Neutrophil (primary cell): ENCODE data around the gene FAM25G.

ENCODE experiments used
- H3K27ac ChIP-seq: fragments of 200-600 bp; sonication (generic); 2 replicates; pipeline ENCODE4 v1.5.1; 2016; ENCODE audit warnings: mild to moderate bottlenecking, moderate library complexity
- H3K27me3 ChIP-seq: fragments of 200-600 bp; sonication (generic); 2 replicates; pipeline ENCODE4 v1.6.0; 2016; ENCODE audit warnings: mild to moderate bottlenecking
- H3K36me3 ChIP-seq: fragments of 200-600 bp; sonication (generic); 2 replicates; pipeline ENCODE4 v1.5.1; 2017
- H3K4me1 ChIP-seq, 2 experiments: fragments of 200-600 bp in 1 of 2; sonication (generic) in 1 of 2; 1 replicate in 1 of 2; 2 replicates in 1 of 2; pipeline versions ENCODE4 v1.5.1 to v1.6.1; 2013 to 2016; ENCODE audit warnings: low read depth in 1 of 2, low read length in 1 of 2, mild to moderate bottlenecking in 1 of 2, moderate library complexity in 1 of 2; ENCODE audit not compliant: control insufficient read depth in 1 of 2, insufficient read depth in 1 of 2
- H3K4me3 ChIP-seq, 2 experiments: fragments of 200-600 bp in 1 of 2; sonication (generic) in 1 of 2; 1 replicate in 1 of 2; 2 replicates in 1 of 2; pipeline ENCODE4 v1.5.1; 2013 to 2016; ENCODE audit warnings: low read depth in 1 of 2, low read length in 1 of 2, mild to moderate bottlenecking in 1 of 2, moderate library complexity in 1 of 2
- H3K9me3 ChIP-seq: fragments of 200-600 bp; sonication (generic); 2 replicates; pipeline ENCODE4 v1.5.1; 2016
- TF ChIP-seq, protein P1 (sequence below): fragments of 200-600 bp; sonication (generic); IDR thresholded peaks from 2 replicates; pipeline ENCODE4 v1.5.1; 2016; ENCODE audit warnings: antibody characterized with exemption

Gene FAM25G

DNA sequence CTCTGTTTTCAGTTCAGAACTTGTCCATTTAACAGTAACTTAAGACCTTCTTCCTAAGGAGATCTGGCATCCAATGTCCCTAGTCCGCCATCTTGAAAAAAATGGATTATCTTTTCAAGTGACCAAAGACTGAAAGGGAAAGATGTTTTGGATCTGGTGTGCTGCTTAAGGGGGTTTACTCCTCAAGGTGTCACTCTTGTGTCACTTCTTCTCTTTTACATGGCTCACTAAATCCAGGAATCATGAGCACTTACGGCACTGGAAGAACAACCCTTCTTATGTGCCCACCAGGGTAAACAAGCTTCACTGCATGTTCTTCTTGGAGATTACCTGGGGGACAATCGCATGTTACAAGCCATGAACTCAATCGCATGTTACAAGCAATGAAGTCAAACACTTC, 51.3 kb downstream of the FAM25G start:
- TF ChIP-seq, protein P1, sequence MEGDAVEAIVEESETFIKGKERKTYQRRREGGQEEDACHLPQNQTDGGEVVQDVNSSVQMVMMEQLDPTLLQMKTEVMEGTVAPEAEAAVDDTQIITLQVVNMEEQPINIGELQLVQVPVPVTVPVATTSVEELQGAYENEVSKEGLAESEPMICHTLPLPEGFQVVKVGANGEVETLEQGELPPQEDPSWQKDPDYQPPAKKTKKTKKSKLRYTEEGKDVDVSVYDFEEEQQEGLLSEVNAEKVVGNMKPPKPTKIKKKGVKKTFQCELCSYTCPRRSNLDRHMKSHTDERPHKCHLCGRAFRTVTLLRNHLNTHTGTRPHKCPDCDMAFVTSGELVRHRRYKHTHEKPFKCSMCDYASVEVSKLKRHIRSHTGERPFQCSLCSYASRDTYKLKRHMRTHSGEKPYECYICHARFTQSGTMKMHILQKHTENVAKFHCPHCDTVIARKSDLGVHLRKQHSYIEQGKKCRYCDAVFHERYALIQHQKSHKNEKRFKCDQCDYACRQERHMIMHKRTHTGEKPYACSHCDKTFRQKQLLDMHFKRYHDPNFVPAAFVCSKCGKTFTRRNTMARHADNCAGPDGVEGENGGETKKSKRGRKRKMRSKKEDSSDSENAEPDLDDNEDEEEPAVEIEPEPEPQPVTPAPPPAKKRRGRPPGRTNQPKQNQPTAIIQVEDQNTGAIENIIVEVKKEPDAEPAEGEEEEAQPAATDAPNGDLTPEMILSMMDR: no peak
- no peaks in the 10 kb centered on the region for H3K27me3 ChIP-seq

DNA sequence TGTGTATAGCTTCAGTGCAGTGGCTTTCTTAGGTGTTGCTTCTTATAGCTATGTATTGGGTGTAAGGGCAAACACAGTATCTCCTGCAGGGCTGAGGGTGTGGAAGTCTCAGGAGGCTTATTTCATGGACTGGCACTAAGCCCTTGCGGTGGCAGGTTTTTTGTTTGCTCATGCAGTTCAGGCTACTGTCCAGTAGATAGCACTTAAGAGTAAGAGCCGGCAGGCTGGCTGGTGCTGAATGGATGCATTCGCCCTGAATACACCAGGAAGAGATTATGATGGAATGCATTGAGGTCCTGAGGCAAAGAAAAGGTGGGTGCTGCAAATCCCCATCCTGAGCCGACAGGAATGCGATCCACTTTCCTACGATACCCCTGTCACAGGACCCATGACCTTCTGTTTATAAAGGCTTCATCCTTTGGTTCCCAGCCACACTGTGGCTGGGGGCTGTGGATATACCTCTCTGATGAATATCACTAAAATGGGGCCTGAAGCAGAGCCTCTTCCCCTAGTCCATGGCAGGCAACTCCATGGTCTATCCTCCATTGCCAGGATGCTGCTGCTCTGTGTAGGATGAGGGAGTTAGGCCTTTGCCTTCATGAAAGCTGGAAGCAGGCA, 52.5 kb downstream of the FAM25G start:
- Histone ChIP-seq H3K4me3 (no peak overlapping the region), H3K36me3 (no peaks in the 10 kb centered on the region), H3K9me3 (no peaks in the 10 kb centered on the region), H3K4me1 (no peaks in the 10 kb centered on the region), H3K27me3 (no peaks in the 10 kb centered on the region), H3K27ac (no peak overlapping the region)
- TF ChIP-seq, protein P1: no peak

More for the DNA sequence above, 51.3 kb downstream of the FAM25G start:
- Histone ChIP-seq H3K4me1 (no peaks in the 10 kb centered on the region), H3K4me3 (no peak overlapping the region), H3K36me3 (no peaks in the 10 kb centered on the region), H3K9me3 (no peaks in the 10 kb centered on the region), H3K27ac (no peak overlapping the region)
